ENCODE data around the gene HHAT.

HHAT gene

DNA sequence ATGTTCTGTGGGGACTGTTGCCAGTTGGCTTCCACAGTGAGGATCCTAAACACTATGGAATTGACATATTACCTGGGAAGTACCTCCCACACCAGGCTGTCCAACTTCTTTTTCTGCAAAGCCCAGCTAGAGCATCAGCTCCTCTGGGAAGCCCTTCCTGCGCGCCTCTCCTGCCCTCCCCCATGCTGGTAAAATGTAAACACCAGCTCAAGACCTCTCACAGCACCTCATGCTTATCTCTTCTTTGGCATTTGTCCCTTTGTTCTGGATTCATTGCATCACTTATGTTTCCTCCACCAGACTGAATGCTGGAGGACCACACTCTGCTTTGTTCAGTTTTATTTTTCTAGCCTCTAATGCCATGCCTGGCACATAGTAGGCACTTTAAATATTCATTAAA lies 172.1 kb downstream of the HHAT start:
- no peak for DNase-seq

DNA sequence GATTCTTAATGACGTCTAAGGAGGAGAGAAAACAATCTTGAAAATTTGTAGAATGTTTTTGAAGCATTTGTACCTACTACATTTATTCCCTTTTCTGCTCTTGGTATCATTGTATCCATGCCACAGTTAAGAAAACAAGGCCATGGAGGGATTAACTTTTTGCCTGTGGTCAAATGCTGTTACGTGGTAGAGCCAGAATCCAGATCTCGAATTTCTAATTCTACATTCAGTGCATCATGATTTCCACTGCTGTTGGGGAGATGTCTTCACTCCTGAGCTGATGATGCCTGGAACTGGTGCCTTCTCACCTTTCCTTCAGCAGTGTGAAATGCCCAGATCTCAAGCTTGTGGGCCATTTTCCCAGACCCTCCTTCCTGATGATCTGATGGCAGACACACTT lies 175.6 kb downstream of the HHAT start:
- no peak for DNase-seq

DNA sequence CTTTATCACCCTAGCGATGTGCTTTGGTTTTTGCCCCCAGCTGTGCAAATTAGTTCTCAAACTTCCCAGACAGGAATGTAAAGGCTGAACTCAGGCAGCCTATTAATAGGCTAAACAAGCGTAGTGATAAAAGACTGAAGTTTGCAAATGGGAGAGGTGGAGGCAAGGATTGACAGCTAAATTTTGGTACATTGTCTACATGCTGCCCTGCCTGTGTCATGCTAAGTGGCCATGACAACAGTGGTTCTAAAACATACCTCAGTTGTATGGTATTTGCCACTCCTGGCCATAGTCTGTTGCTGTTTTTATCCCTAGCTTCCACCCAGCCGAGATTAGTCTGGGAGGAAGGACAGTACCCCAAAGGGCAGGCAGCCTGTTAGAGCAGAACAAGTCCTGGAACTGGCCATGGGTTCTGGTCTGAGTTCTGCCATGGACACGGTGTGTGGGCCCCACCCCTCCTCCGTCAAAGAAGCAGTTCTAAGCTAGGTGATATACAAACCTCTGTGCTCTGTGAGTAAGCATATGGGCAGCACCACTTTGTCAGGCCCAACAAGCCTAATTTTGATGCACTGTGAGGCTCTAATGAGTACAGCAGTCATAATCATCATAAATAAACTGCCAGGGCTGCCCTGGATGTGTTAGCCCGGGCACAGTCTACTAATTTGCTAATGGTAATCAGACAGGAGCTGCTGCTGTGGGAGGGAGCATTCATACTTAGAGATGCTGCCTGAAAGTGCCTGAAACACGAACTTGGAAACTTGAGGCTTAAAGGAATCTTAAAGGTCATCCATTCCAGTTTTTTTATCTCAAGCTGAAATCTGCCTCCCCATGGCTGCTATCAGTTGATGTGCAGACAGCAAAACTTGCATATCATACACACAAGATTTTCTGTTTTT lies 177.1 kb downstream of the HHAT start:
- DNase-seq = no peak

GRCh38 chr1:210506689-210507088 lies 178.0 kb downstream of the HHAT start:
- DNase-seq = no peak

- no peak for DNase-seq
These were observed 187.5 kb downstream of the HHAT start for GRCh38 chr1:210516092-210516656.

GRCh38 chr1:210516697-210517459 lies 188.2 kb downstream of the HHAT start:
- DNase-seq = no peak

DNA sequence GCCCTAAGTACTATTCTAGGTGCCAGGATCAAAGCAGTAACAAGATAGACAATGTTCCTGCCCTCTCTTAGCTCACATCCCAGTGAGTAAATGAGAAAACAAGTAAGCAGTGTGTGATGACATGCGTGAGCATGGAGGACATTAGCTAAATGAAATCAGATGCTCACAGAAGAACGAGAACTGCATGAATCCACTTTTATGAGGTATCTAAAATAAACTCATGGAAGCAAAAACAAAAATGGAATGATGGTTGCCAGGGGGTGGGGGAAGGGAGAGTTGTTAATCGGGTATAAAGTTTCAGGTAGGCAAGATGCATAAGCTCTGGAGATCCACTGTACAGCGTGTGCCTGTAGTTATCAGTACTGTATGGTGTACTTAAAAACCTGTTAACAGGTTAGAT lies 195.1 kb downstream of the HHAT start:
- DNase-seq = no peak

- DNase-seq = no peak
These were observed 197.2 kb downstream of the HHAT start for GRCh38 chr1:210525716-210526454.

GRCh38 chr1:210527091-210527490 lies 198.4 kb downstream of the HHAT start:
- DNase-seq = no peak

- no peak for DNase-seq
These were observed 202.9 kb downstream of the HHAT start for GRCh38 chr1:210531475-210532222.

GRCh38 chr1:210532223-210532598 lies 203.5 kb downstream of the HHAT start:
- no peak for DNase-seq

- DNase-seq = no peak
These were observed 207.1 kb downstream of the HHAT start for GRCh38 chr1:210535761-210536160.

- DNase-seq = peak; percentile 54
These were observed 207.7 kb downstream of the HHAT start for GRCh38 chr1:210536254-210536961.

DNA sequence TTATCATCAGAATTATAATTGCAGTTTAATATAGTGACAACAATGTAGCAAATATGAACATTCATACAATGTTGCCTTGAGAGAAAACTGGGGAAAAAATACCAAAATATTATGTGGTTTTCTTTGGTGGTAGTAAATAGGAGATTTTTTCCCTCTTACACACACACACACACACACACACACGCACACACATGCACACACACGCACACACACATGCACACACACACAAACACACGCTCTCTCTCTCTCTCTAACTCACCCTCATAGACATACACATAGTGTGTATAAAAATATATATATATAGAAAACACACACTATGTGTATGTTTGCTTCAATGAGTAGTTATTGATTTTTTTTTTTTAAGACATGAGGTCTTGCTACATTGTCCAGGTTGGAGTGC lies 211.6 kb downstream of the HHAT start:
- no peak for DNase-seq

GRCh38 chr1:210541680-210542358 lies 213.1 kb downstream of the HHAT start:
- DNase-seq = no peak

- DNase-seq = no peak
These were observed 223.2 kb downstream of the HHAT start for GRCh38 chr1:210551899-210552298.

DNA sequence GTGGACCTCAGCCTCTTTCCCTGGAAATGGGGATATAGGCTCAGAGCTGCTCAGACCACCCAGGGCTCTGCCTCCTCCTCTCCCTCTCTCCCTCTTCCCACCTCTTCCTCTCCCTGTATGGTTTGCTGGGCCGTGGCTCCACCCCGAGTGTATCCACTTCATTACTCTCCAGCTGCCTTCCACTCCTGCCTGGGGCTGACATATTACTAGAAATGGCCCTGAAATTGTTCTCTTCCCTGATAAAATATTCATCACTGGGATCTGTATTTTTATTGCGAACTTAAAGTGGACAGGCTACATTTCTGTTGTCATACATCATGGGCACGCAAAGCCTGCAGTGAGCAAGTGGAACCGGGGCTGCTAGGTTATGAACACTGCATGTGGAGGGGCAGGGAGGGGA lies 225.0 kb downstream of the HHAT start:
- DNase-seq = no peak

DNA sequence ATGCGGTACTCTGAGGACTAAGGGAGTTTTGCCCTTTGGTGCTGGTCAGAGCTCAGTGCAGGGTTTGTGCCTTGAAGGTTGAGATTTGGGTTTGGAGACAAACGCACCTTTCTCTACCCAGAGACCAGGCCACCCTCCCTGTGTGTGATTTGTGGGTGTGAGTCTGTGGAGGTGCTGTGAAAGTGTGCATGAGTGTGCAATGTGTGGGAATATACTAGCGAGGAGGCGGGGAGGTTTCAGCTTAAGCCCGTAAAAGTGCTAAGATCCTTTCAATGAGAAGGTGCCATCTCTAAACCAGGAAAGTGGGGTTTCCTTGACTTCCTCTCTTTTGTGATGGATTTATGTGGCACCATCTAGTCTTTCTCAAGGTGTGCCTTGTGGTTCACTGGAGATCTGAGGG lies 225.7 kb downstream of the HHAT start:
- DNase-seq = no peak

- DNase-seq = no peak
These were observed 227.8 kb downstream of the HHAT start for GRCh38 chr1:210556475-210556874.

DNA sequence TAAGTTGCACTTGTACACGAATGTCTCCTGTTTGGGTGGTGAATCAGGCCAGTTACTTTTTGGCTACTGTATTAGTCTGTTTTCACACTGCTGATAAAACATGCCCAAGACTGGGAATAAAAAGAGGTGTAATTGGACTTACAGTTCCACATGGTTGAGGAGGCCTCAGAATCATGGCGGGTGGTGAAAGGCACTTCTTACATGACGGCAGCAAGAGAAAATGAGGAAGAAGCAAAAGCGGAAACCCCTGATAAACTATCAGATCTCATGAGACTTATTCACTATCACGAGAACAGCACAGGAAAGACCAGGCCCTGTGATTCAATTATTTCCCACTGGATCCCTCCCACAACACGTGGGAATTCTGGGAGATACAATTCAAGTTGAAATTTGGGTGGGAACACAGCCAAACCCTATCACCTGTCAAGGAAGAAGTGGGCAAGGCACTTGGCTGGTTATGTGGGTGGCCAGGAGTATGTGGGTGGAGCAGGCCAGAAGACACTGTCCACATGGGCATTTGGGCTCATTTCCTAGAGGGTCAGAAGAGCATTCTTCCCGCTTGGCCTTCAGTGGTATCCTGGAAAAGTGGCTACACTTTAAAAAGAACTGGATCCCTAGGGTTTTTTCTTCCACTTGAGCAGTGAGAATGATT lies 228.8 kb downstream of the HHAT start:
- DNase-seq = no peak

DNA sequence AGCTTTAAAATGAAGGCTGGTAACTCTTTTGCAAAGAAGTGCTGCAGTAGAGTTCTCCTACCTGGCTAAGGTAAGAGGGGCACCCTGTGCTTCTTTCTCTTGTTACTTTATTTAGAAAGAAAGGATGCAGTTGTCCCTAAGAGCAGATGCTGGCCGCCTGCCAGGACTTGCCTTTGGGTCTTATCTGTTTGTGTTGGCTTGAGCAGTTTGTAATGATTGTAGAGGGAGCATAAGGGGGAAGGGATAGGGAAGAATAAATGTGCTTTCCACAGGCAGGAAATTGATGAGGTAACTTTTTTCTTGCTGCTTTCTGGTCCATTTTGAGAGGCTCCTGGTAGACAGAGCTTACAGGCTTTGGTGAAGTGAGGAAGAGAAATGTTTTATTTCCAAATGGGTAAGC lies 229.6 kb downstream of the HHAT start:
- no peak for DNase-seq
